NCI-H146 treated with DMSO at 0.1 percent for 48 hours (cell line): Measurements from ENCODE around the gene IKBKG.
"Not testable (repeated sequence)": the region's sequence is repeated elsewhere in the genome, so short reads cannot be mapped to it uniquely, and the experiment has no call there.

Experiments used
- DNase-seq: peaks from one replicate; lab custom pipeline; 2025; ENCODE audit not compliant: unreplicated experiment; lab: John Stamatoyannopoulos, UW

Gene IKBKG

GRCh38 chrX:154603438-154604430 lies 56.3 kb downstream of the IKBKG start:
- no peak for DNase-seq

- no peak for DNase-seq
Measured at GRCh38 chrX:154605566-154605965, 58.1 kb downstream of the IKBKG start.

- no peak for DNase-seq
Measured at GRCh38 chrX:154607370-154607769, 60.0 kb downstream of the IKBKG start.

- DNase-seq, result not testable (repeated sequence)
Measured at GRCh38 chrX:154607976-154608375, 60.6 kb downstream of the IKBKG start.

GRCh38 chrX:154608823-154609222 lies 61.4 kb downstream of the IKBKG start:
- not testable (repeated sequence) for DNase-seq

- not testable (repeated sequence) for DNase-seq
Measured at GRCh38 chrX:154611146-154611545, 63.7 kb downstream of the IKBKG start.

- DNase-seq, result not testable (repeated sequence)
Measured at GRCh38 chrX:154613586-154613985, 66.2 kb downstream of the IKBKG start.
